ENCODE measurements around the gene STON2.

Gene STON2

GRCh38 chr14:81418057-81418790 lies 18.1 kb upstream of the STON2 start:
- no peak for DNase-seq

DNA sequence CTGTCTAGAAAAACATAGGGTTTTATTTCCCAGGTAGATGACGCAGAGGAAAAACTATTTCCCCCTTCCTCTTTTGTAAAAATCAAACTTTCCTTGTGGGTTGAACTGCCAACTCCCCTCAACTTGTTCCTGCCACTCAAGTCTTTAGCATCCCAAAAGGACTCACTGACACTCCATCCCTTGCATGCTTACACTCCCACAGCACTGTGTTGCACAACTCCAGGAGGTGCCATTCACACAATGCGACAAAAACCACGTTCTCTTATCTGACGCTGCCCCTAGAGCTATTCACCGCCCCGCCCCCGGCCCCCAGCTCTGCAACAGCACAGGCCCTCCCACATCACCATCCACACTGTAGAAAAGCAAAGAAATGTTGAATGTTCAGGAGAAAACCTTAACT lies 16.9 kb upstream of the STON2 start:
- DNase-seq, result no peak

- no peak for DNase-seq
These were observed 16.2 kb upstream of the STON2 start for GRCh38 chr14:81416194-81416952.

DNA sequence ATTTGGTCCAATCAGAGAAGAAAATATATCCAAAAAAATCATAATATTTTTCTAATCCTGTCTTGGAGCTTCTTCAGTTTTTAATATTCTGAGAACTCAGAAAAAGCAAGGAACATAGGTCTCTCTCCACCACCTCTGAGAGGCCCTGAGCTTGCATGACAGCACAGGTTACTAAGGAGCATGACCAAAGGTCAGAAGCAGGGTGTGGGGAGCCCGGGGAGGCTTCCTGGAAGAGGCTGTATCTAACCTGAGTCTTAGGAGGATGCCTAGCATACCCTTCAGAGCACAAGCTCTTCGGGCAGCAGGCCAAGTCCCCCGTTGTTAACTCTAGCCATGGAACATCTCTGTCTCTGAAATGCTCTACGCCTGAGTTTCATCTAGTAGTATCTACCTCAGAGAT lies 15.7 kb upstream of the STON2 start:
- no peak for DNase-seq

DNA sequence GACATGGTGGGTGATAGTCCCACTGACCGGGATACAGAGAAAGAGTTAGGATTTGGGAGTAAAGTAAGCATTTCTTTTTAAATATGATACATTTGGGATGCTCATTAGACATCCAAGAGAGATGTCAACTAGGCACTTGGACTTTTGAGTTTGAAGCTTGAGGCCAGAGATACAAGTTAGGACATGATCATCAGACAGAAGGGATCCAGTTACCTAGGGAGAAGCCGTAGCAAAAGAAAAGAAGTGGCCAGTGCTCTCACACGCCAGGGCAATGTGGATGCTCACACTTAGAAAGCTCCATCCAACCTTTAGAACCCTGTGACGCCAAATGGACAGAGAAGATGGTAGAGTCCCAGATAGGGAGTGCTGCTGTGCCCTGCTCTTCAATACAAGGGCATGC lies 14.0 kb upstream of the STON2 start:
- no peak for DNase-seq

DNA sequence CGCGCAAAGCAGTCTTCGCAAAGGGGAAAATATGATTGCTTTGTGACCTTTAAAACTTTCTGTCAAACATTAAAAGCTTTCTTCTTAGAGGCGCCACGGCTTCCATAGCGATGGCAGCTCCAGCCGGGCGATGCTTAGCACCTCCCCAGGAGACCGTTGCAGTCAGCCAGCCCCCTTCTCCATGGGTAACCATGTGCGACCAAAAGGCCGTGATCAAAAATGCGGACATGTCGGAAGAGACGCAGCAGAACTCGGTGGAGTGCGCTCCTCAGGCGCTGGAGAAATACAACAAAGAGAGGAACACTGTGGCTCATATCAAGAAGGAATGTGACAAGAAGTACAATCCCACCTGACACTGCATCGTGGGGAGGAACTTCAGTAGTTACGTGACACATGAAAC lies 12.7 kb upstream of the STON2 start:
- no peak for DNase-seq

DNA sequence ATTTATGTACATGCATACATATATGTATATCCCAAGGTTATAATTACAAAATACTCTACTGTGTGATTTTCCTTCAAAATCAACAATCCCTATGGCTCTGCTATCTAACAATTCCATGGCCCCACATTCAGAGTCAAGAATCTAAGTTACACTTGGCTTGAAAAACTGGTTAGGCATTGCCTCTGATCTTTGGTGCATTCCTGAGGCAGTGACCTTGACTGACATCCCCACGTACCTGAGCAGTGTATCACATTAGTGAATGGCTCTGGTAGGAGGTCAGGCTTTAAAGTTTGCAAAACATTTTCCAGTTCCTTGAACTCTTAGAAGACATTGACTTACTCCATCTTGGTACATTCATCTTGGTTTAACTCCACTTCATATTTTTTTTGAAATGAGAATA lies 8.5 kb upstream of the STON2 start:
- no peak for DNase-seq

- peak; percentile 29 for DNase-seq
These were observed 6.7 kb upstream of the STON2 start for GRCh38 chr14:81406863-81407262.

DNA sequence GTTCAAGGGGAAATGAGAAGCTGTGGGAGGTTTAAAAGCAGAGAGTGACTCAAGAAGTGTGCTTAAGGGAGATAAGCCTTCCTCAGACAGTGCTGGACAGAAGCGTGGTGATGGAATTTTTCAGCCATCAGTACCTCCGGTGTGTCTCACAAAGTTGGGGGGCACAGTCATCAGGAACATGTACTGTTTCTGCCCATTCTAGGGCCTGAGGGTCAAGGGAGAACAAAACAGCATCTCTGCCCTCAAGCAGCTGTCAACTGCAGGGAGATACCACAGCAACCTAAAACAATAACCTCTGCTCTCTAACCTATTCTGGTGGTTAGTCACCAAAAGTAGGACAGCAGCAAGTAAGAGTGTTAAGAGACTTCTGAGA lies 2.0 kb upstream of the STON2 start:
- peak; percentile 25 for DNase-seq

GRCh38 chr14:81401420-81402122 lies 1.4 kb upstream of the STON2 start:
- peak; percentile 95 for DNase-seq

DNA sequence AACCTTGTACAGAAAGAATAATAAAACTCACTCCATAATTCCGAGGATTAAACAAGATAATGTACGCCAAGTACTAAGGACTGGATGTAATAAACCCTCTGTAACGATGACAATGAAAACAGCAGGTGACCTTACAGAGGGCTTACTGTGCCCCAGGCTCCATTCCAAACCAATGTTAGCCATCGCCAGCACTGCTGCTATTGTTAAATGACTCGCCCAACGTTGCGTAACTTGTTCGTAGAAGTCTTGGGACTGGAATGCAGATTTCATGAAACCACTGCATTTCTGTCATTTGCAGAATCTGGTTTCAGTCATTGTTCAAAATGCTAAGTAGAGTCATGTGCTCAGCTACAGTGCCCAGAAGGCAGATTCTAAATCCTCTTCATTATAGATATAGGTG lies 728 bp upstream of the STON2 start:
- DNase-seq, result peak; percentile 96

DNA sequence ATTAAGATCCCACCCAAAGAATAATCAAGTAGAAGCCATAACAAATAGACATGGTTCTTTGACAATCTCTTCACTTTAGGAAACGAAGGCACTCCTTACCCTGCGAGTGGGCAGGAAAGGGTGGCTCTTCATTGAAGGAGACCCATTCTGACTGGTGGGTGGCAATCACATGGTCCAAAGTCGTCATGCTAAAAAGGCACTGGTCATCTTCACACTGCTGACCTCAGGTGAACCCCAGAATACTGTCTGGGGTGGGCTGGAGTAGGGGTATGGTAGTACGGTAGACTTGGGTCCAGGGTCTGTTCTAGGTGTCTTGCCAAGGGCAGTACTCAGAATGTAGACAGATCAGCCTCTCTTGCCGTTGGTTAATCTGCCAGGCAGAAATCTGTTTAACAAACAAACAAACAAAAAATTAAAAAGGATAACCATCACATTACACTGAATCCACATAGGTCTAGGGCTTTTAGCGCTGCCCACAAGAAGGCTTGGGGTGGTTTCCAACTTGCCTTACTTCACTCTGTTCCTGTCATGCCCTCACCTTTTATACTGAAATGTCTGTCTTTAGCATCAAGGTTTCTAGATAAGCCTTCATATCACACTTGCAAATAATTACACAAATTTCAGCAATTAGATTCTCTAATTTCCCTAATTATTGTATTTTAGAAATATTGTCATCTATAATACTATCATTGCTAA lies 1.8 kb downstream of the STON2 start:
- DNase-seq, result no peak

- no peak for DNase-seq
These were observed 4.0 kb downstream of the STON2 start for GRCh38 chr14:81396113-81396512.

- no peak for DNase-seq
These were observed 5.4 kb downstream of the STON2 start for GRCh38 chr14:81394739-81395138.

- no peak for DNase-seq
These were observed 7.0 kb downstream of the STON2 start for GRCh38 chr14:81392976-81393643.

GRCh38 chr14:81392052-81392451 lies 8.1 kb downstream of the STON2 start:
- no peak for DNase-seq

- peak; percentile 36 for DNase-seq
These were observed 9.4 kb downstream of the STON2 start for GRCh38 chr14:81390696-81391095.

GRCh38 chr14:81388336-81388735 lies 11.8 kb downstream of the STON2 start:
- DNase-seq, result no peak

GRCh38 chr14:81386290-81386745 lies 13.8 kb downstream of the STON2 start:
- DNase-seq, result no peak

DNA sequence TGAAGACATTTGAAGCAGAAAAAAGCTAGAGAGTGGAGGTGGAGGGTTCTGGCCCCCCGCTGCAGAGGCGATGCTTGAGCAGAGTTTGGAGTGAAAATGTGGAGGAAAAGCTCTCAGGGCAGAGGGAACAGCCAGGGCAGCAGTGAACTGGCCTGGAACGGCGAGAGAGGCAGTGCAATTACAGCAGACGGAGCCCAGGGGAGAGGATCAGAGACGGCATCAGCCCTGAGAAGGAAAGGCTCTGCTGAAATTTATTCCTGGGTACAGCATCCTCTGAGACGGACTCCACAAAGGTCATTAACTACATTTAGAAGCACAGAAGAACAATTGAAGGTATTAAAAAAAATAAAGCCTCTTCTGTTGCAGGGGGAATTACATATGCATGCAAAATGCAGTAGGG lies 14.2 kb downstream of the STON2 start:
- no peak for DNase-seq

DNA sequence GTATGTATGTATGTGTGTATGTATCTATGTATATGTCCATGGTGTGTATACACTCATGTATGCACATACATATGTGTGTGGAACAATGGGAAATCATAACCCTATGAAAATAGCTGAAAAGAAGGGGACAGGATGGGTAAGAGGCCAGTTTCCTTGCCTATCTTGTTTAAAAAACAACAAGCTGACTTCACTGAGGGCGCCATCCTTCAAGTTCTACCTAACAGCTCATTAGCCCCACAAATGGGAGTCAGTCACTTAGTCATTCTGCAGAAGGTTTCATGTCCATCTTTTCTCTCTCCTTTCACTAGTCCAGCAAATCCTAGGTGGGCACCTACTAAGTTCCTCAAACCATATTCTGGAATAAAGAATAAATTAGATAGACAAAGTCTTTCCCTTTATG lies 14.7 kb downstream of the STON2 start:
- no peak for DNase-seq

- DNase-seq, result peak; percentile 79
These were observed 15.2 kb downstream of the STON2 start for GRCh38 chr14:81384900-81385299.

Measured in fibroblast of skin of abdomen (primary cell).